GM18502 (cell line): ENCODE results near the gene WWOX.

Source experiments
- ATAC-seq: cut with Tn5 transposase; IDR thresholded peaks from one replicate; pipeline ENCODE4 v1.9.1; 2021; ENCODE audit warnings: mild to moderate bottlenecking; ENCODE audit not compliant: unreplicated experiment, poor library complexity

Gene WWOX

DNA sequence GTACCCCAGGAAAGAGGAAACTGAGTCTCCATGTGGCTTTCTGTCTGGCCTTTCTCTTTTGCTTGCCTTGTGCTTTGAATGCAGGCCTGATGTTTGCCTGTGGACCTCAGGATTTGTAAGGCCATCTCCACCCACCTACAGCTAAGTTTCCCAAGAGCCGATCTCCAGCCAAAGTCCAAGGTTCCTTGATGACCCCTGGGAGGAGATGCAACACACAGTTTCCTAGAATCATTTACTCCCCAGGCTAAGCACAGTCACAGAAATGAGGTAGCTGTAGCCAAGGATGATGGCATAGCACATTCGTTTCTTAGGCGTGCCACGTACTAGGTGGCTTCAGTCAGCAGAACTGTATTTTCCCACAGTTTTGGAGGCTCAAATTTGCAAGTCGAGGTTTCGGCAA is 905.6 kb downstream of the WWOX start:
- no peak for ATAC-seq

DNA sequence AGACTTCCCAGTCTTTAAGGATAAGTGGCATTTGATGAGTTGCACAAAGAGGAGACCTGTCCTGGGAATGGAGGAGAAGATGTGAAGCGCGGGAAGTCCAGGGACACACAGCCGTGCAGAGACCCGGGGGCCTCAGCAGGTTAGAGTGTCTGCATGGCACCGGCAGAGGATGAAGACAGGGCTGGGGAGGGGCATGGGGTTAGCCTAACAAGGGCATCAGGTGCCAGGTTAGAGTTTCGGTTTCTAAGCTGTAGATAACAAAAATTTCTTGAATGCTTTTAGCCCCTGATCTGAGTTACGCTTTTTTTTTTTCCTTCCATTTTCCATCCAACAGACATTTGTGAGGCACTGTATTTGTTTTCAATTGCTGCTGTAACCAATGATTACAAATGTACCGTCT is 906.8 kb downstream of the WWOX start:
- ATAC-seq = no peak

DNA sequence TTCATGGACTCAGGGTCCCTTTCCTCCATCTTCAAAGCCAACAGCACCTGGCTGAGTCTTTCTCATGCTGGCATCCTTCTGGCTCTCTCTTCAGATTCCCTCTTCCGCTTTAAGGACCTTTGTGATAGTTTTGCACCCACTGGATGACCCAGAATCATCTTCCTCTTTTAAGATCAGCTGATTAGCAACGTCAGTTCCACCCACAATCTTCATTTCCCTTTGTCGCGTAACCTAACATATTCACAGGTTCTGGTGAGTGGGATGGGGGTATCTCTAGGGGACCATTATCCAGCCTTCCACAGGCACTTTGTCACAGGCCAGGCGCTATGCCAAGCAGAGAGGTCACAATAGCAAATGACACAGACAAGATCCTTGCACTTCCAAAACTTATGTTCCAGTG is 907.3 kb downstream of the WWOX start:
- no peak for ATAC-seq

DNA sequence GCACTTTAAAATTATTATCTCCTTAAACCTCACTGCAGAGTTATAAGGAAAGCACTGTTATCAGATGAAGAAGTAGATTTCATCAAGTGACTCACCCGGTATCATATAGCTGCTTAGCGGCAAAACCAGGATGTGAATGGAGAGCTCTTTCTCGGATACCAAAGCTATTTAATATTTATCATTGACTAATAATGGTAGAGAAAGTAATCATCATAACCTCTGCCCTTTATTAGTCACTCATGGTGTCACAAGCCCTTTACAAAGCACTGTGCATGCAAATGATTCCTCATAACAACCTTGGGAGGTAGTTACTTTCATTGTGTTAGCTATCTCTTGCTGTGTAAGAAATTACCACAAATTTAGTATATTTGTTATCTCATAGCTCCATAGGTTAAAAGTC is 908.2 kb downstream of the WWOX start:
- ATAC-seq = peak; percentile 53

DNA sequence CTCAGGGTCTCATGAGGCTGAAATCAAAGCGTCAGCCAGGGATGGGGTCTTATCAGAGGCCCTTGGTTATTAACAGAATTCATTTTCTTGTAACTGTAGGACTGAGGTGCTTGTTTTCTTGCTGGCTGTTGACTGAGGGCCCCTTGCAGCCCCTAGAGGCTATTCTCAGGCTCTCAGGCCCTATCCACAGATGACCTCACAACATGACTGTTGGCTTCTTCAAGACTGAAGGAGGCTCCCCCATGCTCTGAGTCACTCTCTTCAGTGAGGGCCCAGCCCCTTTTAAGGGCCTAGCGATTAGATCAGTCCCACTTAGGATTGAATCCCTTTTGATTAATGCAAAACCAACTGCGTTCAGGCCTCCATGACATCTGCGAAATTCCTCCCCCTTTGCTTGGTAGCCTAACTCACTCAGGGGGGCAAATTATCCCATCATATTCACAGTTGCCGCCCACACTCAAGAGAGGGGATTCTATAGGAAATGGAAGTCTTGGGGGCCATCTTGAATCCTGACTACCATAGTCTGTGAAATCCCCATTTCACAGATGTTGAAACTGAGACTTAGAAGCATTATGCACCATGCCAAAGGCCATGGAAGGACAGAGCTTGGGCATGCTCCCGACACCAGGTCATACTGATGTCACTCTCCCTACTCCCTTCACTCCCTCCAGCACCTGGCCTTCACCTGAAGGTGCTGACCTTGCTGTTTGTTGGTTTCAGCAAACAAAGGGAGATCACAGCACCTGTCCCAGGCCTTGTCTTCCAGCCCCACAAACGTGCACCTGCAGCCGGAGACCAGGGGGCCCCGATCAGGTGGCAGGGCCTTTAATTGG is 908.8 kb downstream of the WWOX start:
- ATAC-seq = peak; percentile 19

DNA sequence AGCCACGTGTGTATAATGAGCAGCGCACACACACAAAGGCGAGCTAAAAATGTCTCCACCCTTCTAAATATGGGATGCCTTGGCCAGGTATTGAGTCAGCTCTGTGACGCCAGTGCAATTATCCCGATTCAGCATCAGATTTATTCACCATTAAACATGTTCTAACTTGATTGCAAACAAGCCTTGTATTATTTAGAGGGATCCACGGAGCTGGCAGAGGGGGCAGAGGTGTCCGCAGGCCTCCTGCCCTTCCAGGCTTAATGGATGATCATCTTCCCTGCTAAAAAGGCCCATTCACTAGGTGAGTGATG is 909.4 kb downstream of the WWOX start:
- no peak for ATAC-seq

DNA sequence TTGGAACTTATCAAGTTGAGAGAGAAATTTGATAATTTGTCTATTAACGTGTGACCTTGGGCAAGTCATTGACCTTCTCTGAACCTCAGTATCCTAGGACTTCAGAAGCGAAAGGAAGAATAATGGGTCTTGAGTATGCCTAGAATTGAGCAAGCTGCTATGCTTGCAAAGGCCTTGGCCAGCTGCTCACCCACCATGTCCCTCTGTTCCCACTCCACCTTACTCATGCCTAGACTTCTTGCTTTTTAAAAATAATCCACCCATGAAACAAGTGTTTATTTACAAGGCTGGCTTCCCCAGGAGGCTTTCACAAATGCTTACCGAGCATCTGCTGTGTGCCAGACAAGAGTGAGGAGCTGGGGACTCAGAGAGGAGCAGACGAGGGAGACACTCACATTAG is 910.4 kb downstream of the WWOX start:
- ATAC-seq = no peak

DNA sequence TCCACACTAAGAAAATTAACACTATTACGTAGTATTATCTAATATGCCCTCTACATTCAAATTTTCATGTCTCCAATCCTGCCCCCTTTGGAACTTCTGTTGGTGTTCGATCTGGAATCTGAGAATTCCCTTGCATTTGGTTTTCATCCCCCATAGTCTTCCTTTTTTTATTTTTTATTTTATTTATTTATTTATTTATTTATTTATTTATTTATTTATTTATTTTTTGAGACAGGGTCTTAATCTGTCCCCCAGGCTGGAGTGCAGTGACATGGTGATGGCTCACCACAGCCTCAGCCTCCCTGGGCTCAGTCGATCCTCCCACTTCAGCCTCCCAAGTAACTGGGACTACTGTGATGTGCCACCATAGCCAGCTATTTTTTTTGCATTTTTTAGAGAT is 911.8 kb downstream of the WWOX start:
- ATAC-seq = no peak

DNA sequence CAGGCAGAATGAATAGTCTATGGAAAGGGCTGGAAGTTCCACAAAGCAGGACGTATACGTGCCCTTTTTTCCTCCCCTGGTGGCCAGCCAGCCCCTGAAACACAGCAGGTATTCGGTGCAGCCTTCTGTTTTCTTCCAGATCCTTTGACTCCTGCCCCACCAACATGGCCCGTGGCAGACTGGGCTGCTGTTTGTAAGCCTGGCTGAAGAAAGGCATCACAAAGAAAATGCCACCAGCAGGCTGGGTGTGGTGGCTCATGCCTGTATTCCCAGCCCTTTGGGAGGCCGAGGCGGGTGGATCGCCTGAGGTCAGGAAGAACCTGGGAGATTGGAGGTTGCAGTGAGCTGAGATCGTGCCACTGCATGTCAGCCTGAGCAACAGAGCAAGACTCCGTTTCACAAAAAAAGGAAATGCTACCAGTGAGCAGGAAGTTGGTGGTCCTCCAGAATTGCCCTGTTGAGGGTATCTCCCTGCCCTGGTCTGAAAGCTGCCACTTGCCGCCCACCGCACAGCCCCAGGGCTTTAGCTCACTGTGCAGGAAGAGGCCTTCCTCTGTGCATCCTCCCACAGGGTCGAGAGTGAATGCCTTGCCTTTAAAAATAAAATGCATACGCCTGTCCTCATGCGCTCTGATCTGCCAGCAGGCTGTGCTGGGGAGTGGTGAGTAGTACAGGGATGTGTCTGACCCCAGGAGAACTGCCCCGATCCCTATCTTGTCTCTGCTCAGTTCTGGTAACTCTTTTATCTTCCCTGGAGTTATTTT is 913.4 kb downstream of the WWOX start:
- ATAC-seq = peak; percentile 67

DNA sequence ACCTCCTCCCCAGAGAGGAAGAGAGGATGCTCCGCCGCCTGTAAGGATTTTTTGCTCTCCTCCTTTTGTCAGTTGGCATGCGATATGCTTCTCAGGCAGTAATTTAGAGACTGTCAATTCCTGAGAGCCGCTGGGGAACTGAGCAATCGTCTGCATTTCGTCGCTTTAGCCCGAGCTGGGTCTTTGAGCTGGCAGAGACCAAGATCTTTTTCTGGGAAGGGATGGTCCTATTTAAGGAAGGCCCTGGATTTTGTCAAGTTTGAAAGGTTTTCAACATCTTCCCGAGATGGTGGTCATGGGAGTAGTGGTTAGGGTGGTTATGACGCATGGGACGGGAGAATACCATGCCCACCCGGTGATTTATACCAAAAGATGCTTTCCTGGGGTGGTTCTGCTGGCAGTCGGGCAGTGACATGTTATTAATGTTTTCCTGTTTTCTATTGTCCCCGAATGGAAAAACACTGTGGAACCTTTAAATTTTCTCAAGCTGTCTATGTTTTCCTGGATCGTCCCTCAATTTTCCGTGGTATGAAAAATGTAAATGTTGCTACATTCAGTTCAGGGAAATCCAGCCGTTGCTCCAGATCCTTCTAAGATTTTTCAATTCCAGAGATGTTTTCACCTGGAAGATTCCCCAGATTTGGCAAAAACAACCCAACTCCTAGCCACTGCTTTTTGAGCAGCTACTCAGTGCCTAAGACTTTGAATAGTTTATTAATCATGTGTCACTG is 914.6 kb downstream of the WWOX start:
- no peak for ATAC-seq

DNA sequence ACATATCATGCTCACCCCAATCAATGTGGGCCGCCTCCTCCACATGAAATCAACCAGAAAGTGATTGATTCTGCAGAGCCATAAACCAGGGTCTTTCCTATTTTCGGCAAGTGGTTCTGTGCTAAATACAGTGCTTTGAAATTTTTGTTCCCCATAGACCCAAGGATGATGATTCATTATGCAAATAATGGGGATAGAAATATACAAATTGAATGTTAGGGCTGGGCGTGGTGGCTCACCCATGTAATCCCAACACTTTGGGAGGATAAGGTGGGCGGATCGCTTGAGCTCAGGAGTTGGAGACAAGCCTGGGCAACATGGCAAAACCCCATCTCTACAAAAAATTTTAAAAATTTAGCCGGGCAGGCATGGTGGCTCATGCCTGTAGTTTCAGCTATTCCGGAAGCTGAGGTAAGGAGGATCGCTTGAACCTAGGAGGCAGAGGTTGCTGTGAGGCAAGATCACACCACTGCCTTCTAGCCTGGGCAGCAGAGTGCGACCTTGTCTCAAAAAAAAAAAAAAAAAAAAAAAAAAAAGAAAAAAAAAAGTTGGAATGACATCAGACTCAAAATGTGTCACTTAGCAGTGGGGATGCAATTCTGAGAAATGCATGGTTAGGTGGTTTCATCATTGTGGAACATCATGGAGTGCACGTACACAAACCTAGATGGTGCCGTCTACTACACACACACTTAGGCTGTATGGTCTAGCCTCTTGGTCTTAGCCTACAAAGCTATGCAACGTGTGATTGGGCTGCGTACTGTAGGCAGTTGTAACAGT is 919.4 kb downstream of the WWOX start:
- ATAC-seq = no peak

DNA sequence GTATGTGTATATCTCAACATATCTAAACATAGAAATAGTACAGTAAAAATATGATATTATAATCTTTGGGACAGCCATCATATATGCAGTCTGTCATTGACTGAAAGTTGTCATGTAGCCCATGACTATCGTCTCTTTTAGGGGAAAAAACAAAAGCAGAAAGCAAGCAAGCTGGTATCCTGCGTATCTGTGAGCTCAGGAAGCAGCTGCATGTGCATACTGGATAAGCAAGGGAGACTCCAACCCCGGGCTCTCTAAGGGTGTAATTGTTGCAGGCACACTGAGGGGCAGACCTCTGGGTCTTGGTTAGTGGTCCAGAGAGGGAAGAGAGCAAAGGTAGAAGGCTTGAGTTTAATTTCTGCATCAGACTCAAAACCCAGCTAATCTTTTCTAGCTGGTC is 920.0 kb downstream of the WWOX start:
- no peak for ATAC-seq

DNA sequence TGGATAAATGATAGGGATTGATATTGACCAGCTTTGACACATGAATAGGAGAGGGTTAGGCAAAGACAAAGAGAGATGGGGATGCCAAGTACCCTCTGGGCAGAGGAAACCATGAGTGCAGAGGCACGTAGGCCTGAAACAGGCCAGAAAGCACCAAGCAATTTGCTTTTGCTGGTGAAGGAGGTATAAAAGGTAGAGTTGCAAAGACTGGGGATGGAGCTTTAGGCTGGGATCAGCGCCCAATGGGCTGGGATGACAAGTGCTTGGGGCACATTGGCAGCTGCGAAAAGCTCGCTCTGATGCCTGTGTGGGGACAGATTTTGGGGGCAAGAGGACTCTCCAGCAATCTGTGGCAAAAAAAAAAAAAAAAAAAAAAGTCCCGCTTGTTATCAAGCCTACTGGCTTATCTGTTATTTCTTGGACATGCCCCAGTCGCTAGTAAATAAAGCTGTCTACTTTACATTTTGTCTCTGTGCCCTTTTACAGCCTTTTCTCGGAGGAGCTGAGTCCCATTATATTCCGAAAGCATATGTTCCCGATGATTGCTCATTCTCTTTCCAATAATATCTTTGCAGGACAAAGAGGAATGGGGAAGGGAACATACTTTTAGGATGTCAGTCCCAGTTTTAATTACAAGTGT is 922.7 kb downstream of the WWOX start:
- ATAC-seq = no peak

DNA sequence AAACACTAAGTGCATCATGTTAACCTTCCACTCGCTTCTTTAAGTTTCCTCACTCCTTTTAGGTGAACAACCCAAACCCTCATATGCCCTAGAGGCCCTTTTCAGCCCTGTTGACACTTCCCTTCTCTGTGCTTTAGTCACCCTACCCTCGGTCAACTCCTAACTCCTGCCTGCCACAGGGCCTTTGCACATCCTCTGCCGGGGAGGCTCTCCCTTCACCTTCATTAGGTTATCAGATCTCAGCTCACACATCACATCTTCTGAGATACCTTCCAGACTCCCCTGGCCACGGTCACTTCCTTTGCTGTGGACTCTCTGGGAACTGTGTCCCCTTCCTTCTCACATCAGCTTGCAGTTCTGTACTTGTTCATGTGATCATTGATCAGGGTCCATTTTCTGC is 926.7 kb downstream of the WWOX start:
- ATAC-seq = no peak

DNA sequence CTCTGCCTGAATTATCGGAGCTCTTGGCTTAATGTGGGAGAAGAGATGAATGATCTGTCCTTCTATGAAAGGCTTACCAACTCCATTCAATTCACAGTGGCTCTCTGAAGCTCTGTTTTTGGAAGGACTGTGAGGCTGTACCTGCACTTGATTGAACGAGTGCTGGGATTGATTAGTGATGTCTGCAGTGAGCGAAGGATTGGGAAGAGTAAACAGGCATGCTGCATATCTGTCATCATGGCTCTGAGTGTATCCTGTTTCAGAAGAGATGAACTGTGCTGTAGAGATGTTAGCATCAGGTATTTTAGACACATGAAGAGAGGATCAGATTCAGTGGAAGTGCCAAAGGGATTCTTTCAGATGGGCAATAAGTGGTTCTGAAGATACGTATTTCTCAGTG is 937.1 kb downstream of the WWOX start:
- ATAC-seq = no peak

DNA sequence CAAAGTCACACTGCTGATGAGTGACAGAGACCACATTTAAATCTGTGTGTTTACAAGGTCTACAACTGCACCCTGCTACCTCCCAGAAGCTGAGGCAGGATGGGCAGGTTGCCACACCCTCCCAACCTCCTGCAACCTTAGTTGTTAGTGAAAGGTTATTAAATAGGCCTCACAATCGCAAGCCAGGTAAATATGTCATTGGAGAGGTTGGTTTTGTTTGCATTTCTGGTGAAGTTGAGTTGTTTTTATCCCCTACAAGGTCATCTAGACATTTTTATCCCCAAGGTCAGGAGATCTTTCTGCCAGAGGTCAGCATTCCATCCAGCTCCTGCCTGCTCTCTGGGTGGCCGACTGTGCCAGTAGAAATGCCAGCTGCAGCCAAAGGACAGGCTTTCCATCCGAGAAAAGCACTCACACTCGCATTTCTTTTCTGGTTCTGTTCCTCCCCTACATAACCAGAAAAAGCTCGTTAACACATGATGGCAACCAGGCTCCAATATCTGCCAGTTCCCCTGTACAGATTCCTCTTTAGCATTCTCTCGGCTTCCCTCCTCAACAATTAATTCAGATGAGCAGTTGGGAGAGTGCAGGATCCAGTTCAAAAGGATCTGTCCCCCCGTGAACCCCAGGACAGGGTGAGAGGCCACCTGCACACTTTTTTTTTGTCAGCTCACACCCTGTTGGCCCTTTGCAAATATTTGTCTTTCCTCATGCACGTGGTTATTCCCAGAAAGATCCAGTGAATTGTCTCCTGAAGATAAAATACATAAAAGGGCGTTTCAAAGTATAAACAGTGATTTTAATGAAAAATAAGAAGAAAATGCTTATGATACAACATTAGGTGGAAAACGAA is 938.3 kb downstream of the WWOX start:
- ATAC-seq = no peak

DNA sequence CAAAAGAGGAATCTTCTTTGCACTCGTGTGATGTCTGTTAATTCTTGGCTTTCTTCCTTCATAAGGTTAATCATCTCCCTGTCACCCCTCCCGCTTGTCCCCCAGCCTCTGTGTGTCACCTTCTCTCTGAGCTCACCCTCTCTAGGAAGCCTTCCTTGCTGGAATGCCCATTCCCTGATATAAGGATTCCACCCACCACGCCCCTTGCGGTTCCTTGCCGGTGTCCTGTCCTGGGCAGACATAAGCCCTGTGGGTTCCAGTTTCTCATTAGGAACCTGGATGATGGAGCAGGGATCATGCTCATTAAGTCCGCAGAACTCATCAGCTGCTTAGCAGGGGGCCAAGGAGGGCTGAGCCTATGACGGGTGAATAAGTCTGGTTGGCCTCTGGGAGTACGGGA is 941.8 kb downstream of the WWOX start:
- ATAC-seq = no peak

DNA sequence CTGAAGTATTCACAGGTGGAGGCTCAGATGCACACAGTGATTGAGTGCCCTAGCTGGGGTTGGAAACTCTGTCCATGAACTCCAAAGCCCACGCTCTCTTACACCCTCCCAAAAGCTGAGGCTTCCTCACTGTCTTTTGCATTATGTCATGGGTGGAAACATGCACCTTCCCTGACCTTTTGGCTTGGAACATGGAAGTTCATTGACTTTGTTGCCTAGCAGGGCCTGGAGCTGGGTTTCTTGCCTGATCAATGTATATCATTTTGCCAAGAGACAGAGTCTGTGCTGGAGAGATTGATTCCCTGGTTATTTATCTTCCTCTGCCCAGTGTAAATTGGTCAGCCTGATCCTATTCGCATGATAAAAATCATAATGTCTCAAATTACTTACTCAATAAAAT is 942.7 kb downstream of the WWOX start:
- ATAC-seq = no peak

DNA sequence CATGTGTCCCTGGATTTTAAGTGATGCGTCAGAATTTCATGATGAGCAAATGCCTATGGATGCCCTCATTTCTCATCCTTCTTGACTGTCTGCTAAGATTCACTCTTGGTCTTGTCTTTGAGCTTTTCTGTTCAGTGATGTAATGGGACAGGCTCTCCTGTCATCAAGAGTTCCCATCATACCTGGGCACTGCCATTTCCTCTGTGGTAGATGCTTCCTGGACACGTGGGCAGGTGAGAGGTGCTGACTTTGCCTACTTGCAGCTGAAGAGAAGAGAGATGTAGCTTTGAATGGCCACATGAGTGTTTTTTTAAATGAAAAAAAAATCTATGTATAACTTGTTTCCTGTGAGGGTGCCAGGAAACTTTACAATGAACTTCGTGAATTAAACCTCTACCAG is 943.4 kb downstream of the WWOX start:
- ATAC-seq = no peak
